C4-2B (cell line): ENCODE results near the gene MED13.

ENCODE experiments used
- H3K27ac ChIP-seq: fragments of 450-650 bp; 2 replicates; pipeline ENCODE4 v1.5.1; 2017
- ZFX ChIP-seq: fragments of 450-650 bp; IDR thresholded peaks from 2 replicates; pipeline ENCODE4 v1.6.1; 2017
- TF ChIP-seq, protein P1 (sequence below): fragments of 450-650 bp; conservative IDR thresholded peaks from 2 replicates; pipeline ENCODE4 v1.5.1; 2017; ENCODE audit warnings: mild to moderate bottlenecking

The MED13 gene

GRCh38 chr17:62105861-62106260 lies 40.8 kb upstream of the MED13 start:
- no peak for TF ChIP-seq ZFX
- TF ChIP-seq, protein P1, sequence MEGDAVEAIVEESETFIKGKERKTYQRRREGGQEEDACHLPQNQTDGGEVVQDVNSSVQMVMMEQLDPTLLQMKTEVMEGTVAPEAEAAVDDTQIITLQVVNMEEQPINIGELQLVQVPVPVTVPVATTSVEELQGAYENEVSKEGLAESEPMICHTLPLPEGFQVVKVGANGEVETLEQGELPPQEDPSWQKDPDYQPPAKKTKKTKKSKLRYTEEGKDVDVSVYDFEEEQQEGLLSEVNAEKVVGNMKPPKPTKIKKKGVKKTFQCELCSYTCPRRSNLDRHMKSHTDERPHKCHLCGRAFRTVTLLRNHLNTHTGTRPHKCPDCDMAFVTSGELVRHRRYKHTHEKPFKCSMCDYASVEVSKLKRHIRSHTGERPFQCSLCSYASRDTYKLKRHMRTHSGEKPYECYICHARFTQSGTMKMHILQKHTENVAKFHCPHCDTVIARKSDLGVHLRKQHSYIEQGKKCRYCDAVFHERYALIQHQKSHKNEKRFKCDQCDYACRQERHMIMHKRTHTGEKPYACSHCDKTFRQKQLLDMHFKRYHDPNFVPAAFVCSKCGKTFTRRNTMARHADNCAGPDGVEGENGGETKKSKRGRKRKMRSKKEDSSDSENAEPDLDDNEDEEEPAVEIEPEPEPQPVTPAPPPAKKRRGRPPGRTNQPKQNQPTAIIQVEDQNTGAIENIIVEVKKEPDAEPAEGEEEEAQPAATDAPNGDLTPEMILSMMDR: no peak

DNA sequence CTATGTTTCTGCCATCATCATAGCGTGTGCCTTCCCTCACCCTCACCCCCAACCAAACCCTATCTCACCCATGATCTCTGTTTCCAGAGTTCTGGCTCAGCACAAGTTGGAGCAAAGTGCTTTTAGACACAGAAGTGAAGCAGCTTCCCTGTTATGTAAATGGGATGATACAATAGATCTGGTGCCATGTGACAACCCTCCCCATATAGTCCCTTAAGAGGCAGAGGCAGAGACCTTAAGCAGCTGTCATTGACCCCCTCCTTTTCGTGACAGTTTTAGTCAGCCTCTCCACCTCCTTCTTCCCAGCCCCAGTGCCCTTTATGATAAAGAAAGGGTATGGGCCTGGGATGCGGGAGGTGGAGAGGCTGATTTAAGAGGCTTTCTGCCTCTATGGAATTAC lies 40.3 kb upstream of the MED13 start:
- TF ChIP-seq, protein P1: no peak
- TF ChIP-seq ZFX: no peak
- no peak overlapping the region for H3K27ac ChIP-seq

More at GRCh38 chr17:62105861-62106260, 40.8 kb upstream of the MED13 start:
- no peak overlapping the region for H3K27ac ChIP-seq

DNA sequence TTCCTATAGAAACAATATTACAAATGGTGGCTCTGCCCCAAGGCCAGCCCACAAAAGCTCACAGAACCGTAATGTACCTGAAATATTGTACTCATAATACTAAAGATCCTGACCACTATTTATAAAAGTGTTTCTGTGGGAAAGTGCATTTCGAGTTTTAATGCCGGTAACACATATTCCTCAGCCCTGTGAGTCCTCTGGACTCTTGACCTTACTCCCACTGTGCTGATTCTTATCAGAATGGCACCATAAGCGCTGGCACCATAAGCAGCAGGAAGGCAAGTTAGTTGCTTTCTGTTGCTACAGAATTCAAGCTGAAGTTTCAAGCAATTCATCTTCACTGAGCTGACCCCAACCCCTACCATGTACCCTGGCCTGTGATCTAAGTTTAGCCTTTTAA lies 36.4 kb upstream of the MED13 start:
- no peak for TF ChIP-seq ZFX
- TF ChIP-seq, protein P1: no peak
- H3K27ac ChIP-seq: no peak overlapping the region

DNA sequence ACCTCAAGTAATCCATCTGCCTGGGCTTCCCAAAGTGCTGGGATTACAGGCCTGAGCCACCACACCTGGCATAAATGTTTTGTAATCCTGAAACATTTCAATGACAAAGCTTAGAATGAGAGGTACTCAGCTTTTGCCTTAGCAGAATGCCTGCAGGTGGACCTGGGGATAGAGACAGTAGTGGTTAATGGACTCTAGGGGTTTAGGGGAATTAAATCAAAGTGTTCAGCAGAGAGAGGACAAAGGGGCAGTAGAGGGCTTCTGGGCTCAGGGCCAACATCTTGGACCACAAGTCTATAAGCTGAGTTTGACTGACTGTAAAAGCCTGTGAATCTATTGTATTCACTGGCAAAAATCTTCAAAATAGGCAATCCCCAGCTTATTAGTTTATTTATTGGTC lies 36.0 kb upstream of the MED13 start:
- TF ChIP-seq, protein P1: no peak
- no peak for TF ChIP-seq ZFX
- H3K27ac ChIP-seq: no peak overlapping the region

GRCh38 chr17:62100055-62100454 lies 35.0 kb upstream of the MED13 start:
- no peak overlapping the region for H3K27ac ChIP-seq
- TF ChIP-seq, protein P1: no peak
- TF ChIP-seq ZFX: no peak

DNA sequence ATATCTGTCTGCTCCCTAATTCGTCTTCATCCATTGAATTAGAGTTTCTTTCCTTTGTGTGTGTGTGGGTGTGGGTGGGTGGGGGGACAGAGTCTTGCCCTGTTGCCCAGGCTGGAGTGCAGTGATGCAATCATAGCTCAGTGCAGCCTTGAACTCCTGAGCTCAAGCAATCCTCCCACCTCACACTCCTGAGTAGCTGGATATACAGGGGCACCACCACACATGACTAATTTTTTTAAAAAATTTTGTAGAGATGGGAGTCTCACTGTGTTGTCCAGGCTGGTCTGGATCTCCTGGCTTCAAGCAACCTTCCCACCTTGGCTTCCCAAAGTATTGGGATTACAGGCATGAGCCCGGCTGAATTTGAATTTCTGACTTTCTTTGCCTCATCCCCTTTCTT lies 34.5 kb upstream of the MED13 start:
- no peak overlapping the region for H3K27ac ChIP-seq
- TF ChIP-seq, protein P1: no peak
- TF ChIP-seq ZFX: no peak

GRCh38 chr17:62098623-62099231 lies 33.6 kb upstream of the MED13 start:
- TF ChIP-seq, protein P1: no peak
- TF ChIP-seq ZFX: no peak
- H3K27ac ChIP-seq: no peak overlapping the region
